Effector memory CD4-positive, alpha-beta T cell (primary cell): Measurements from ENCODE around the gene NDUFA13.

ENCODE experiments used
- DNase-seq, 3 donors: peaks; one replicate each; pipeline ENCODE4 v3.0.0-alpha.2; 2020
- H3K27ac ChIP-seq: 2 replicates; pipeline ENCODE4 v1.7.0; 2013; ENCODE audit warnings: mild to moderate bottlenecking, low read length, moderate library complexity; ENCODE audit not compliant: insufficient read depth, poor library complexity, severe bottlenecking
- H3K27me3 ChIP-seq: replicated peaks from 2 replicates; pipeline ENCODE4 v1.7.0; 2013; ENCODE audit warnings: mild to moderate bottlenecking, low read length; ENCODE audit not compliant: insufficient read depth, control insufficient read depth, poor library complexity, severe bottlenecking
- H3K36me3 ChIP-seq: 2 replicates; pipeline ENCODE4 v1.7.0; 2013; ENCODE audit warnings: mild to moderate bottlenecking, low read length, moderate library complexity; ENCODE audit not compliant: control insufficient read depth, insufficient read depth
- H3K4me1 ChIP-seq: 2 replicates; pipeline ENCODE4 v1.7.0; 2013; ENCODE audit warnings: low read length, mild to moderate bottlenecking; ENCODE audit not compliant: control insufficient read depth, insufficient read depth, poor library complexity, severe bottlenecking
- H3K4me3 ChIP-seq: 2 replicates; pipeline ENCODE4 v1.7.0; 2013; ENCODE audit warnings: low read length, low read depth, mild to moderate bottlenecking; ENCODE audit not compliant: insufficient read depth, poor library complexity, severe bottlenecking
- H3K9me3 ChIP-seq: 2 replicates; pipeline ENCODE4 v1.7.0; 2013; ENCODE audit warnings: mild to moderate bottlenecking, low read length, moderate library complexity; ENCODE audit not compliant: control insufficient read depth

Gene NDUFA13

GRCh38 chr19:19482809-19483596, 33.0 kb upstream of the NDUFA13 start:
- no peak for DNase-seq
- Histone ChIP-seq H3K4me3 (no peak overlapping the region), H3K27me3 (no peaks in the 10 kb centered on the region), H3K36me3 (peaks cover 28% of the 10 kb centered on the region), H3K27ac (no peak overlapping the region), H3K4me1 (peaks cover 18% of the 10 kb centered on the region), H3K9me3 (no peaks in the 10 kb centered on the region)

- Histone ChIP-seq H3K36me3 (peaks cover 21% of the 10 kb centered on the region), H3K27ac (peak overlapping the region; percentile 32), H3K9me3 (no peaks in the 10 kb centered on the region), H3K4me1 (peaks cover 39% of the 10 kb centered on the region), H3K4me3 (no peak overlapping the region), H3K27me3 (no peaks in the 10 kb centered on the region)
- no peak for DNase-seq
Observed at GRCh38 chr19:19485161-19485997, 30.6 kb upstream of the NDUFA13 start.

- no peaks in the 10 kb centered on the region for H3K27me3 ChIP-seq
- H3K4me3 ChIP-seq: no peak overlapping the region
- H3K27ac ChIP-seq: peak overlapping the region; percentile 32
- no peak for DNase-seq
- peaks cover 21% of the 10 kb centered on the region for H3K36me3 ChIP-seq
- no peaks in the 10 kb centered on the region for H3K9me3 ChIP-seq
- H3K4me1 ChIP-seq: peaks cover 39% of the 10 kb centered on the region
Observed at GRCh38 chr19:19485998-19486290, 30.1 kb upstream of the NDUFA13 start.

GRCh38 chr19:19486343-19487076, 29.5 kb upstream of the NDUFA13 start:
- H3K27me3 ChIP-seq: no peaks in the 10 kb centered on the region
- H3K36me3 ChIP-seq: peaks cover 16% of the 10 kb centered on the region
- H3K27ac ChIP-seq: peak overlapping the region; percentile 87
- no peak overlapping the region for H3K4me3 ChIP-seq
- no peaks in the 10 kb centered on the region for H3K9me3 ChIP-seq
- peaks cover 39% of the 10 kb centered on the region for H3K4me1 ChIP-seq
- DNase-seq: no peak

GRCh38 chr19:19487077-19487949, 28.7 kb upstream of the NDUFA13 start:
- Histone ChIP-seq H3K27me3 (no peaks in the 10 kb centered on the region), H3K36me3 (peaks cover 13% of the 10 kb centered on the region), H3K27ac (peak overlapping the region; percentile 87), H3K9me3 (no peaks in the 10 kb centered on the region), H3K4me1 (peaks cover 39% of the 10 kb centered on the region), H3K4me3 (no peak overlapping the region)
- no peak for DNase-seq

GRCh38 chr19:19487950-19488874, 27.8 kb upstream of the NDUFA13 start:
- peak overlapping the region; percentile 17 for H3K4me3 ChIP-seq
- no peak for DNase-seq
- H3K4me1 ChIP-seq: peaks cover 39% of the 10 kb centered on the region

GRCh38 chr19:19488875-19489690, 26.9 kb upstream of the NDUFA13 start:
- peak overlapping the region; percentile 17 for H3K4me3 ChIP-seq
- peak; percentile 88 to 95 (median 92) for DNase-seq
- H3K27ac ChIP-seq: peak overlapping the region; percentile 87
- peaks cover 18% of the 10 kb centered on the region for H3K36me3 ChIP-seq
- no peaks in the 10 kb centered on the region for H3K27me3 ChIP-seq
- H3K9me3 ChIP-seq: no peaks in the 10 kb centered on the region
- H3K4me1 ChIP-seq: peaks cover 39% of the 10 kb centered on the region

More at GRCh38 chr19:19487950-19488874, 27.8 kb upstream of the NDUFA13 start:
- H3K27me3 ChIP-seq: no peaks in the 10 kb centered on the region
- peak overlapping the region; percentile 87 for H3K27ac ChIP-seq
- H3K9me3 ChIP-seq: no peaks in the 10 kb centered on the region
- H3K36me3 ChIP-seq: peaks cover 13% of the 10 kb centered on the region

- Histone ChIP-seq H3K27me3 (no peaks in the 10 kb centered on the region), H3K36me3 (peaks cover 25% of the 10 kb centered on the region), H3K4me3 (no peak overlapping the region), H3K9me3 (no peaks in the 10 kb centered on the region), H3K4me1 (peaks cover 39% of the 10 kb centered on the region), H3K27ac (peak overlapping the region; percentile 87)
- DNase-seq: no peak
Observed at GRCh38 chr19:19489804-19490204, 26.2 kb upstream of the NDUFA13 start.
